SK-N-SH treated with all-trans-retinoic acid at 6 μM for 48 hours (cell line): ENCODE measurements around the gene MBD5.

ENCODE experiments used
- ATAC-seq: fragments of 200-7000 bp; cut with Tn5 transposase; 3 replicates; pipeline ENCODE4 v1.9.1; 2020; ENCODE audit warnings: mild to moderate bottlenecking, moderate library complexity
- ARNTL ChIP-seq: fragments of 450-650 bp; formaldehyde crosslinking; IDR thresholded peaks from 2 replicates; pipeline ENCODE4 v1.5.0; 2020; ENCODE audit warnings: low read depth, mild to moderate bottlenecking, moderate library complexity, borderline replicate concordance
- BACH2 ChIP-seq: fragments of 250-450 bp; sonication (Bioruptor Pico); IDR thresholded peaks from 2 replicates; pipeline ENCODE4 v1.9.0; 2021; ENCODE audit warnings: mild to moderate bottlenecking, borderline replicate concordance
- CREB5 ChIP-seq: fragments of 250-450 bp; sonication (Bioruptor Pico); IDR thresholded peaks from 2 replicates; pipeline ENCODE4 v1.5.1; 2020; ENCODE audit warnings: low read depth, mild to moderate bottlenecking, moderate library complexity
- CSDC2 ChIP-seq: fragments of 250-450 bp; sonication (Bioruptor Pico); IDR thresholded peaks from 2 replicates; pipeline ENCODE4 v1.5.0; 2020; ENCODE audit warnings: mild to moderate bottlenecking, moderate library complexity
- CSRNP3 ChIP-seq: fragments of 250-450 bp; sonication (Bioruptor Pico); IDR thresholded peaks from 2 replicates; pipeline ENCODE4 v1.5.1; 2021; ENCODE audit warnings: mild to moderate bottlenecking, moderate library complexity
- ESRRG ChIP-seq: fragments of 250-450 bp; sonication (Bioruptor Pico); IDR thresholded peaks from 2 replicates; pipeline ENCODE4 v1.6.1; 2021; ENCODE audit warnings: mild to moderate bottlenecking
- GLIS3 ChIP-seq: fragments of 250-450 bp; sonication (Bioruptor Pico); IDR thresholded peaks from 2 replicates; pipeline ENCODE4 v1.5.0; 2020; ENCODE audit warnings: mild to moderate bottlenecking, moderate library complexity
- ISL1 ChIP-seq: fragments of 250-450 bp; sonication (Bioruptor Pico); IDR thresholded peaks from 2 replicates; pipeline ENCODE4 v2.1.2; 2022; ENCODE audit warnings: mild to moderate bottlenecking, moderate library complexity
- OSR1 ChIP-seq: fragments of 250-450 bp; sonication (Bioruptor Pico); IDR thresholded peaks from 2 replicates; pipeline ENCODE4 v1.8.0; 2022; ENCODE audit warnings: moderate library complexity, mild to moderate bottlenecking, inconsistent platforms
- PATZ1 ChIP-seq: fragments of 250-450 bp; sonication (Bioruptor Pico); IDR thresholded peaks from 2 replicates; pipeline ENCODE4 v1.8.0; 2020; ENCODE audit warnings: mild to moderate bottlenecking, moderate library complexity, borderline replicate concordance
- PPARA ChIP-seq: fragments of 250-450 bp; sonication (Bioruptor Pico); IDR thresholded peaks from 2 replicates; pipeline ENCODE4 v1.5.0; 2020; ENCODE audit warnings: mild to moderate bottlenecking, borderline replicate concordance
- RARB ChIP-seq: fragments of 250-450 bp; sonication (Bioruptor Pico); IDR thresholded peaks from 2 replicates; pipeline ENCODE4 v1.8.0; 2021; ENCODE audit warnings: mild to moderate bottlenecking, moderate library complexity
- SNAI2 ChIP-seq: fragments of 250-450 bp; sonication (Bioruptor Pico); IDR thresholded peaks from 2 replicates; pipeline ENCODE4 v1.5.0; 2020; ENCODE audit warnings: mild to moderate bottlenecking, moderate library complexity
- TCF4 ChIP-seq: fragments of 250-450 bp; sonication (Bioruptor Pico); IDR thresholded peaks from 2 replicates; pipeline ENCODE4 v1.8.0; 2021; ENCODE audit warnings: mild to moderate bottlenecking, moderate library complexity, borderline replicate concordance
- TOX ChIP-seq: fragments of 250-450 bp; sonication (Bioruptor Pico); IDR thresholded peaks from 2 replicates; pipeline ENCODE4 v1.8.0; 2021; ENCODE audit warnings: mild to moderate bottlenecking, moderate library complexity, borderline replicate concordance
- TSHZ2 ChIP-seq: fragments of 250-450 bp; sonication (Bioruptor Pico); IDR thresholded peaks from 2 replicates; pipeline ENCODE4 v1.5.0; 2020; ENCODE audit warnings: mild to moderate bottlenecking, moderate library complexity
- ZC3H10 ChIP-seq: fragments of 250-450 bp; sonication (Bioruptor Pico); IDR thresholded peaks from 2 replicates; pipeline ENCODE4 v1.5.1; 2021; ENCODE audit warnings: mild to moderate bottlenecking, moderate library complexity
- ZFP3 ChIP-seq: fragments of 250-450 bp; sonication (Bioruptor Pico); IDR thresholded peaks from 2 replicates; pipeline ENCODE4 v1.5.0; 2020; ENCODE audit warnings: mild to moderate bottlenecking, moderate library complexity
- ZFP30 ChIP-seq: fragments of 450-650 bp; formaldehyde crosslinking; IDR thresholded peaks from 2 replicates; pipeline ENCODE4 v1.5.0; 2022; ENCODE audit warnings: mild to moderate bottlenecking, moderate library complexity
- ZNF565 ChIP-seq: fragments of 450-650 bp; formaldehyde crosslinking; conservative IDR thresholded peaks from 2 replicates; pipeline ENCODE4 v1.5.0; 2020; ENCODE audit warnings: low read depth, mild to moderate bottlenecking, moderate library complexity
- ZNF70 ChIP-seq: fragments of 450-650 bp; formaldehyde crosslinking; IDR thresholded peaks from 2 replicates; pipeline ENCODE4 v1.5.0; 2020; ENCODE audit warnings: mild to moderate bottlenecking, moderate library complexity
- ZNF8 ChIP-seq: fragments of 450-650 bp; formaldehyde crosslinking; IDR thresholded peaks from 2 replicates; pipeline ENCODE4 v1.5.0; 2020; ENCODE audit warnings: mild to moderate bottlenecking, moderate library complexity

Gene MBD5

GRCh38 chr2:148167241-148167766, 146.4 kb downstream of the MBD5 start (continued):
- no peak for TF ChIP-seq CREB5 (CRISPR knock-in tag)

- TF ChIP-seq TOX (CRISPR knock-in tag) (no peak), BACH2 (no peak), SNAI2 (no peak), ZNF70 (CRISPR knock-in tag) (no peak), ZFP3 (CRISPR knock-in tag) (no peak), CSRNP3 (CRISPR knock-in tag) (no peak)
- no peak for ATAC-seq
Observed at GRCh38 chr2:148167855-148168254, 147.0 kb downstream of the MBD5 start.

- no peak for ATAC-seq
- no peak for TF ChIP-seq SNAI2
- TF ChIP-seq ISL1, result no peak
- TF ChIP-seq ZFP30, result no peak
- TF ChIP-seq TOX (CRISPR knock-in tag), result no peak
- no peak for TF ChIP-seq ZNF565
- no peak for TF ChIP-seq ESRRG
- TF ChIP-seq ZC3H10 (CRISPR knock-in tag), result no peak
- no peak for TF ChIP-seq CREB5 (CRISPR knock-in tag)
- no peak for TF ChIP-seq ARNTL (CRISPR knock-in tag)
- TF ChIP-seq RARB, result no peak
- TF ChIP-seq ZNF8 (CRISPR knock-in tag), result no peak
- TF ChIP-seq TCF4 (CRISPR knock-in tag), result no peak
- no peak for TF ChIP-seq CSDC2 (CRISPR knock-in tag)
- no peak for TF ChIP-seq ZNF70 (CRISPR knock-in tag)
- no peak for TF ChIP-seq CSRNP3 (CRISPR knock-in tag)
- no peak for TF ChIP-seq OSR1 (CRISPR knock-in tag)
Observed at GRCh38 chr2:148172131-148172753, 151.4 kb downstream of the MBD5 start.

- TF ChIP-seq ZNF8 (CRISPR knock-in tag) (no peak), ZNF70 (CRISPR knock-in tag) (no peak), TOX (CRISPR knock-in tag) (no peak), ESRRG (no peak), PPARA (no peak), ZNF565 (no peak), ZC3H10 (CRISPR knock-in tag) (no peak), TSHZ2 (CRISPR knock-in tag) (no peak), ZFP3 (CRISPR knock-in tag) (no peak), PATZ1 (CRISPR knock-in tag) (no peak), OSR1 (CRISPR knock-in tag) (no peak), GLIS3 (CRISPR knock-in tag) (no peak), CSDC2 (CRISPR knock-in tag) (no peak)
- ATAC-seq, result no peak
Observed at GRCh38 chr2:148173168-148173567, 152.3 kb downstream of the MBD5 start.
